COR-L47 (cell line): ENCODE measurements around the gene FITM2.
A peak's percentile ranks its signal among the peaks of the same experiment; 100 is the strongest.
"Not testable (repeated sequence)": the region's sequence is repeated elsewhere in the genome, so short reads cannot be mapped to it uniquely, and the experiment has no call there.

Experiments
- DNase-seq: peaks from one replicate; lab custom pipeline; 2025; lab: John Stamatoyannopoulos, UW

Gene FITM2

DNA sequence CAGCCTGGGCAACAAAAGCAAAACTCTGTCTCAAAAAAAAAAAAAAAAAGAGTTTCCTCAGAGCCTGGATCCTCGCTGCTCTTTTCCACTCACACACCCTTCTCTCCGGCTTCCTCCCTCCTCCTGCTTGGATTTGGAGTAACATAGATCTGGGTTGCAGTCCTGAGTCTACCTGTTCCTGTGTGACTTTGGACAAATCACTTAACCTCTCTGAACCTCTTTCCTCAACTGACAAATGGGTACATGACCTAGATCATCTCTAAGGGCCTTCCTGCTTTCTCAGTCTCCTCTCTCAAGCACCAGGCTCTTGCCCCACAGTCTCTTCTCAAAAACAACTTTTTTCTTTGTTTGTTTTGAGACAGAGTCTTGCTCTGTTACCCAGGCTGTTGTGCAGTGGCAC lies 20.2 kb upstream of the FITM2 start:
- no peak for DNase-seq

GRCh38 chr20:44328428-44328827 lies 17.4 kb upstream of the FITM2 start:
- no peak for DNase-seq

GRCh38 chr20:44327748-44328147 lies 16.7 kb upstream of the FITM2 start:
- DNase-seq: not testable (repeated sequence)

DNA sequence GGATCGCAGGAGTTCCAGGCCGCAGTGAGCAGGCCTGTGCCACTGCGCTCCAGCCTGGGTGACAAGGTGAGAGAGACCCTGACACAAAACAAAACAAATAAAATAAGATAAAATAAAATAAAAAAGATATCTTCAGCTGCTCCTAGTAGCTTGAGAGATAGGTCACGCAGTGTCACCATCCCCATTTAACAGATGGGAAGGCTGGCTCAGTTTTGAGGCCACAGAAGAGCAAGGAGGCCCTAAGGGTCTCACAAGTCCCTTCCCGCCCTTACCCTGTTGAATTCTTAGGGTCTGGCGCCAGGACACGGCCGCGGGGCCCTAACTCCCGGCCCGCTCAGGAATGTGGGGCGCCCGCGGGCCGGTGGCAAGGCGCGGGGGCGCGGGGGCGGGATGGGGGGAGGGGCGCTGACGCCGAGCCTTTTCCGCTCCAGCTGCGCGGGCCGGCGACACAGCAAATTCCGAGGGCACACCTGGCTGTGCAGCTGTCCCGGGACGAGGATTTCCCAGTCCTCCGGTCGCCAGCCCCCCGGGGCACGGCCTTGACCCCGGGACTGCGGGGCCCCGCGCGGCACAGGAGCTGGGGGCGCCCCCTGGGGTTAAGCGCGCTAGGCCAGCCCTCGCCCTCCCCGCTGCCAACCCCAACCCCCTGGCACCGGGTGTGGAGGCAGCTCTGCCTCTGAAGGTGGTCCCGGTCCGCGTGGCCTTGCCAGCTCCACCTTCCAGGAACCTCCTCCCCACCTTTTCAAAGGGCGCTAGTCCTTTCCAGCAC lies 15.6 kb upstream of the FITM2 start:
- DNase-seq: no peak

DNA sequence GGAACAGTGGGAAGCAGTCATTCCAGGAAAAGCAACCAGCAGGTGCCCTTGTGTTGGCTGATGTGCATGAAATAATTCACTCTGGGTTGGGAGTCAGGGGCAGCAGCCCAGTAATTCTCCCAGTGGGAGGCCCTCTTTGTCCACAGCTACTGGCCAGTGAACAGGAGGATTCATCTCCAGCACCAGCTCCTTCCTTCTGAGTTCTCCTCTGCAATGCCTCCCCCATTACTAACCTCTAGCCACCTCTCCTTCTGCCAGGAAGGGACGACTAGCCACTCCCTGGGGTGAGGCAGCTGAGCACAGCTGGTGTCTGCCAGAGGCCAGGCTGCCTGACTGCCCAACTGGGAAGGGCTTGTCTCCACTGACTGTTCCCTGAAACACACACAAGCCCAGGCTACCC lies 13.3 kb upstream of the FITM2 start:
- DNase-seq: peak; percentile 60

- DNase-seq: no peak
Measured at GRCh38 chr20:44319839-44320422, 8.9 kb upstream of the FITM2 start.

DNA sequence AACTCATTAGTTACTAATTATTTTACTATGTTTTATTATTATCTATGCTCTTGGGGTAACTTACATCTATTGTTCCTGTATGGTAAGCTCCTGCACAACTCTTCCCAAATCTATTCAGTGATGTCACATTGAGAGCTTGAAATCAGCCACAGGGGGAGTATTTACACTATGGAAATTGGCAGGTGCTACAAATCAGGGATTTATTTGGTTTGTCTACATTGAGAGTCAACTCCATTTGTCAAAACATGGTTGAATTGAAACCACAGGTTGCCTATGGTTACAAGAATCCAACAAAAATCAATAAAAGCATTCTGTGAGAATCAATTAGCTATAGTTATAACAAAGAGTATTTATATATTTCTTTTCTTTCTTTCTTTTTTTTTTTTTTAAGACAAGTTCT lies 3.9 kb upstream of the FITM2 start:
- DNase-seq: no peak

DNA sequence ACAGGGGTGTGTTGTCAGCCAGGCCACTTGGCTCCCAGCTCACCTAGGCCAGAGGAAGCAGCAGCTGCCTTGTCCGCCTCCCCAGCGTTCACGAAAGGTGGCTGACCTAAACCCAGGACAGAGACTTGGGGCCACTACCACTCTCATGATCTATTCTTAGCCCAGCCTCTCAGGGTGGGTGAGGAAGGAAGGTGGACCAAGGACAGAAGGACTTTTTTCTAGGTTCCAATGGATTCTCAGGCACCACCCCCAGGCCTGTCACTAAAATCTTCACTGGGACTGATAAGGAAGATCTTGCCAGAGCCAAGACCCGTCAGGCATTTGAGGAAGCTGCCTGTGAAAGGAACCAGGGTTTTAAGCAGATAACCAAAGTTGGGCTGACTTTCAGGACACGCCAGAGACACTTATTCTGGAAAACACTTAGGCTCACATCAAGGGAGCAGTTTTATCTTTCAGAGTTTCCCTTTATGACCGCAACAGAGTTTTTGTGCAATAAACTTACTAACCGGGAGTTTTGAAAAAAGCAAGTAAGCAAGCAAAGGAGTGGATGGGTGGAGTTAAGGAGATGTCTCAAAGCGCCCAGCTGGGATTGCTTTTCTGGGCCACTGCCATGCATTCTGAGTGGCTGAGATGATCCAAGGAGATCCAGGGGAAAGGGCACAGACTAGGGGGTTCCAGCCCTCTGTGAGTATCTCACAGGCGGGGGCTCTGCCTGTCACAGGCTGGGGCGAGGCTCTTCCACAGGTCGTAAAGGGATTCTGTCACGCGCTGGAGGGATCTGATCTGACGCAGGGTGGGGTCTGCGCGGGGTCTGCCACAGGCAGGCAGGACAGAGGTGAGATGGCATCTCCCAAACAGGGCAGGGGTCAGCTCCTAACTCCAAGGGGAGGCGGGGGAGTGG lies 989 bp downstream of the FITM2 start:
- no peak for DNase-seq

DNA sequence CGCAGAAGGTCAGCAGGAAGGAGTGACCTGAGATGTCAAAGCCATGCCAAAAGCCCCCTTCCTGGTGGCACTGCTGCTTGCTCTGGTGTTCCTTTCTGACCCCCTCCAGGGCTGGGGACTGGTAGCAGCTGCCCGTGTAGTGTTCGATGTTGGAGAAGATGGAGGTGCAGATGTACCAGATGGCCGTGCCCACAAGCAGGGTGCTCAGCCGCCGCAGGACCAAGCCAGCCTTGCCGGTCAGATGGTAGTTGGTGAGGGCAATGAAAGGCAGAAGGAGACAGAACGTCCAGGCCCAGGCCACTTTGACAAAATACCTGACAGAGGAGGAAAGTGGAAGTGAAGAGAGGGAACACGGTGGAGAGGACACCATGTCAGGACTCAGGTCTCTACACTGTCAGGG lies 4.1 kb downstream of the FITM2 start:
- no peak for DNase-seq

- no peak for DNase-seq
Measured at GRCh38 chr20:44304383-44304782, 6.6 kb downstream of the FITM2 start.

- no peak for DNase-seq
Measured at GRCh38 chr20:44302736-44303135, 8.3 kb downstream of the FITM2 start.

DNA sequence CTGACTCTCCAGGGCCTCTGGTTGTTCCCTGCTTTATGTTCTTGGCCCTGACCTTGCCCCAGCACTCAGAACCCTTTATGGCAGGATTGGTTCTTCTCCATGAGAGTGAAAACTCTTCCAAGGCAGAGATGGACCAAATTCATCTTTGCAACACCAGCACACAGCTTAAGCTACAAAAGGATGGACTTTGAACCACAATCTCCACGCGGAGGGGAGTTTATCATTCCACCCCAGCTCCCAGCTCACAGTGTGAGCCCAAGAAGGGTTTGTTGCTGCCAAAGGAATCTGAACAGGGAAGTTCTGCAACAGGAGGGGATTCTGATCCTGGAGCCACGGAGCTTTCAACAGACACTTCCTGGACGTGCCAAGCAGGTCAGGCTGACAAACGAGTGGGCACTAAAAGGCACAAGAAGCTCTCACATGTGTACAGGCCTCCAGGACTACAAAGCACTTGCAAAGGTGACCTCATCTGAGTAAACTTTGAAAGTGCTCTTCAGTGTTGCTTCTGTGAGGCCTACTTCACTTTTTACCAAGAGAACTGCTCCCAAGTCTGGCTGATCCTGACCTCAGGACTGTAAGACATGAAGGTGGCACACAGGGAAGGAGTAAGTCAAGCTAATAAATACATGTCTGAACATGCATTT lies 8.9 kb downstream of the FITM2 start:
- DNase-seq: no peak

DNA sequence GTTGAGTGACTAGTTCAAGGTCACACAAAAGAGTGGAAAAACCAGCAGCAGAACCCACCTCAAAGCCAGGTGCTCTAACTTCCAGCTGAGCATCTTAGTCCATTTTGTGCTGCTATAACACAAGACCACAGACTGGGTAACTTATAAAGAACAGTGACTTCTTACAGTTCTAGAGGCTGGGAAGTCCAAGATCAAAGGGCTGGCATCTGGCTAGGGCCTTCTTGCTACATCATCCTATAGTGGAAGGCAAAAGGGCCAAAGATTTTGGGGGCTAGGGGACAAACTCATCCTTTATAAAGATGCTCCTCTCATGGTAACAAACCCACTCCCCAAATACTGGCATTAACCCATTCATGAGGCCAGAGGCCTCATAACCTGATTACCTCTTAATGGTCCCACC lies 9.7 kb downstream of the FITM2 start:
- no peak for DNase-seq

DNA sequence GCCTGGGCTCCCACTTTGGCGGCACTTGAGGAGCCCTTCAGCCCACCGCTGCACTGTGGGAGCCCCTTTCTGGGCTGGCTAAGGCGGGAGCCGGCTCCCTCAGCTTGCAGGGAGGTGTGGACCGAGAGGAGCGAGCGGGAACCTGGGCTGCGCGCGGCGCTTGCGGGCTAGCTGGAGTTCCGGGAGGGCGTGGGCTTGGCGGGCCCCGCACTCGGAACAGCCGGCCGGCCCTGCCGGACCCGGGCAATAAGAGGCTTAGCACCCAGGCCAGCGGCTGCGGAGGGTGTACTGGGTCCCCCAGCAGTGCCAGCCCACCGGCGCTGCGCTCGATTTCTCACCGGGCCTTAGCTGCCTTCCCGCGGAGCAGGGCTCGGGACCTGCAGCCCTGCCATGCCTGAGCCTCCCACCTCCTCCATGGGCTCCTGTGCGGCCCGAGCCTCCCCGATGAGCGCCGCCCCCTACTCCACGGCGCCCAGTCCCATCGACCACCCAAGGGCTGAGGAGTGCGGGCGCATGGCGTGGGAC lies 11.9 kb downstream of the FITM2 start:
- DNase-seq: not testable (repeated sequence)

DNA sequence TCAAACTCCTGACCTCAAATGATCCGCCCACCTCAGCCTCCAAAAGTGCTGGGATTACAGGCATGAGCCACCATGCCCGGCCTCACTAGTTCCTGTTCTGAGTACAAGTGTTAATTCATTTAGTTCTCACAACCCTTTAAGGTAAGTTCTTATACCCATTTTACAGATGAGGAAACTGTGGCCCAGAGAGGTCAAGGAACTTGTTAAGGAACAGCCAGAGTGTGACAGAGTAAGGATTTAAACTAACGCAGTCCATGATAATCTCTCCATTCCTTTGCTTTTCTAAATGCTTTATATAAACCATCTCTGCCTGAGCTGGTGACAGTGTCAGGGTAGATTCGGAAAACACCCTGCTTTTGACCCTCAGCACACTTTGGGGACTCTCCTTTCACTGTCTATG lies 13.3 kb downstream of the FITM2 start:
- no peak for DNase-seq

DNA sequence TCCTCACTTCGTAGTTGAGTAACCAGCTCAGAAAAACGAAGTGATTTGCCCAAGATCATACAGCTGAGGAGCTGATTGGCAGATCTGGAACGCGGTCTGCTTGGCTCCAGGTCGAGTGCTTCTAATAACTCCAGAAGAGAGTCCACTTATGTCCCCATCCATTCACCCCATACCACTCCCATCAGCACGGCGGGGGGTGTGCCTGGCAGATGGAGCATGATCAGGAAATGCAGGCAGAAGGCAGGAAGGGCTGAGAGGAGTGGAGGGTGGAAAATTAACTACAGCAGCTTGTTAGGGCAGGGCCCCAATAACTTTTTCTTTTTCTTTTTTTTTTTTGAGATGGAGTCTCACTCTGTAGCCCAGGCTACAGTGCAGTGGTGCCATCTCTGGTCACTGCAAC lies 15.0 kb downstream of the FITM2 start:
- DNase-seq: no peak

DNA sequence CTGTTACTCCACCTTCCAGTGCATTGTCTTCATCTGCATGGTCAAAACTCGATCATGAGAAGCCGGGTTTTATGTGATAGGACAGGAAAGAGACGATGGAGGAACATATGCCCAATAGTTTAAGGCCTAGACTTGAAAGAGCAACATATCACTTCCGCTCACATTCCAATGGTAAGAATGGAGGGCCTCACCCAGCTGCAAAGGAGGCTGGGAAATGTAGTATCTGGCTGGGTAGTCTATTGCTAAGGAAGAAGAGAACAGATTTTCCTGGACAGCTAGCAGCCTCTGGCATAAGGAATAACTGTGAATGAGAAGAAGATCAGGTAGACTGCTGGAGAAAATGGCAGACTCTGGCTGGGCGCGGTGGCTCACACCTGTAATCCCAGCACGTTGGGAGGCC lies 19.2 kb downstream of the FITM2 start:
- DNase-seq: no peak

DNA sequence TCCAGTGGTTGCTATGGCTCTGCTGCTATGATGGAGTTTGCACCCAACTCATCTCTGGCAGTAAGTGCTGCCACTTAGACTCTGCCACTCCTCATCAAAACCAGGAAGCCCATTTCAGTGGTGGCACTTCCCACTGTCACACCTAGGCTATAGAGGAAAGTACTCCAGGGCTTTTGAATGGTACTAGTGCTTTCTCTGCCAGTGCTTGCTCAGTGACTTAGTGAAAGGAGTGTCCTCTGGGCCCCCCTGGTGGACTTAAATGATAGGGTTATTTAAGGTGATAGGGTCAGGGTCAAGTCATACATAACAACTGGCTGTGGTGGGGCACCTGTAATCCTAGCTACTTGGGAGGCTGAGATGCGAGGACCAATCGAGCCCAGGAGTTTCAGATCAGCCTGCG lies 22.8 kb downstream of the FITM2 start:
- no peak for DNase-seq

DNA sequence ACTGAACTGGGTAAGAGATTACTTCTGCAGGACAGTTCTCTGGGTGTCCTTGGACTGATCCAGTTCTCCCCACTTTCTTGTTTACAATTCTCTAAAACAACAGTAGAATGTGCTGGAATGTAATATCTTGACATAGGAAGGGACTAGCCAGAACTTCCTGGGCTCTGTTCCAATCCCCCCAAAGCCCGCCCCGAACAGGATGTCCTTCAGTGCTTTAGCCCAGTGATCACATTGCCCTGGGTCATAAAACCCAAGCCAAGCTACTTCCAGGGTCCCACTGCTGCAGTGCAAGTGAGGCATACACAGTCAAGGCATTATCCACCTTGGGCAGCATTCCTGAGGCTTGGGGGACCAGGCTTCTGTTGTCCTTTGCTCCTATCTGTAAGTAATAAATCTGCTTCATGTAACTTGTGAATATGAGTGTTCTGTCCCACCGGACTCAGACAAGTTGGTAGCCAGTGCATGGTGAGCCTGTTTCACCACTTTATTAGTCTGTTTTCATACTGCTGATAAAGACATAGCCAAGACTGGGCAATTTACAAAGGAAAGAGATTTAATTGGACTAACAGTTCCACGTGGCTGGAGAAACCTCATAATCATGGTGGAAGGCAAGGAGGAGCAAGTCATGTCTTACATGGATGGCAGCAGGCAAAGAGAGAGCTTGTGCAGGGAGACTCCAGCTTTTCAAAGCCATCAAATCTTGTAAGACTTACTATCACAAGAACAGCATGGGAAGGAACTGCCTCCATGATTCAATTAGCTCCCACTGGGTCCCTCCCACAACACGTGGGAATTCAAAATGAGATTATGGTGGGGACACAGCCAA lies 23.5 kb downstream of the FITM2 start:
- no peak for DNase-seq

DNA sequence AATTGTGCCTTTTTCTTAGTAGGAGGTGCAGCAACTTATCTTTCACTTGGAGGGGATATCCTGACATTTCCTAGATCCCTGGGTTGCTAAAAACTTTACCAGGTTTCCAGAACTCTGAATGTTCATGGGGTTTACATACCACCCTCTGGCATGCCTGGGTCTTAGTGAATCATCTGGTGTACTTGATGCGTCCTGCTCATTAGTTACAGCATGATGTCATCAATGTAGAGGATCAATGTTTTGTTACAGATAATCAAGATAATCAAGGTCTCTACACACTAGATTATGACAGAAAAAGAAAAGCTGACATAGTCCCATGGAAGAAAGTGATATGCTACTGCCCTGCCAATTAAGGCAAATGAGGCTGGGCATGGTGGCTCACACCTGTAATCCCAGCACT lies 27.0 kb downstream of the FITM2 start:
- DNase-seq: no peak

GRCh38 chr20:44282192-44282591 lies 28.8 kb downstream of the FITM2 start:
- no peak for DNase-seq
